ENCODE measurements around the gene ABLIM1. TPM values are rescaled to one million over a fixed set of nuclear protein-coding genes. Genes with fewer than 3 reads are reported as not detected.

Gene ABLIM1
- total RNA-seq, 1 donor from 2014 or later: 152 TPM

GRCh38 chr10:114393886-114394285 is 264.2 kb downstream of the ABLIM1 start:
- TF ChIP-seq CTCF (IDR thresholded peaks at IDR 0.05; ENCODE audit: insufficient read depth, low read length, severe bottlenecking): no peak
- no peak for FAIRE-seq

GRCh38 chr10:114393482-114393881 is 264.6 kb downstream of the ABLIM1 start:
- DNase-seq (ENCODE audit: low read depth): peak; percentile 69
- Histone ChIP-seq H3K4me3 (ENCODE audit: low read depth, low read length) (no peak overlapping the region), H3K36me3 (ENCODE audit: control insufficient read depth, insufficient read depth, low read length) (no peaks in the 10 kb centered on the region), H3K27me3 (ENCODE audit: control insufficient read depth, insufficient read depth, low read length) (no peaks in the 10 kb centered on the region)
- no peak for TF ChIP-seq CTCF (IDR thresholded peaks at IDR 0.05; ENCODE audit: insufficient read depth, low read length, severe bottlenecking)
- no peak for FAIRE-seq

More at GRCh38 chr10:114393886-114394285, 264.2 kb downstream of the ABLIM1 start:
- Histone ChIP-seq H3K36me3 (ENCODE audit: control insufficient read depth, insufficient read depth, low read length) (no peaks in the 10 kb centered on the region), H3K27me3 (ENCODE audit: control insufficient read depth, insufficient read depth, low read length) (no peaks in the 10 kb centered on the region), H3K4me3 (ENCODE audit: low read depth, low read length) (no peak overlapping the region)
- no peak for DNase-seq (ENCODE audit: low read depth)

- DNase-seq (ENCODE audit: low read depth): no peak
These were observed 265.8 kb downstream of the ABLIM1 start for GRCh38 chr10:114392112-114392835.

GRCh38 chr10:114391599-114391998 is 266.5 kb downstream of the ABLIM1 start:
- DNase-seq (ENCODE audit: low read depth) (no peak), FAIRE-seq (no peak)
- H3K27me3 ChIP-seq (ENCODE audit: control insufficient read depth, insufficient read depth, low read length): no peaks in the 10 kb centered on the region
- no peak for TF ChIP-seq CTCF (IDR thresholded peaks at IDR 0.05; ENCODE audit: insufficient read depth, low read length, severe bottlenecking)
- H3K4me3 ChIP-seq (ENCODE audit: low read depth, low read length): no peak overlapping the region
- no peaks in the 10 kb centered on the region for H3K36me3 ChIP-seq (ENCODE audit: control insufficient read depth, insufficient read depth, low read length)

More at GRCh38 chr10:114392112-114392835, 265.8 kb downstream of the ABLIM1 start:
- Histone ChIP-seq H3K4me3 (ENCODE audit: low read depth, low read length) (no peak overlapping the region), H3K27me3 (ENCODE audit: control insufficient read depth, insufficient read depth, low read length) (no peaks in the 10 kb centered on the region), H3K36me3 (ENCODE audit: control insufficient read depth, insufficient read depth, low read length) (no peaks in the 10 kb centered on the region)
- FAIRE-seq: no peak
- TF ChIP-seq CTCF (IDR thresholded peaks at IDR 0.05; ENCODE audit: insufficient read depth, low read length, severe bottlenecking): no peak

- Histone ChIP-seq H3K4me3 (ENCODE audit: low read depth, low read length) (no peak overlapping the region), H3K27me3 (ENCODE audit: control insufficient read depth, insufficient read depth, low read length) (no peaks in the 10 kb centered on the region), H3K36me3 (ENCODE audit: control insufficient read depth, insufficient read depth, low read length) (no peaks in the 10 kb centered on the region)
- peak; percentile 49 for DNase-seq (ENCODE audit: low read depth)
- TF ChIP-seq CTCF (IDR thresholded peaks at IDR 0.05; ENCODE audit: insufficient read depth, low read length, severe bottlenecking): no peak
- FAIRE-seq: no peak
These were observed 268.6 kb downstream of the ABLIM1 start for GRCh38 chr10:114389426-114389825.

GRCh38 chr10:114388275-114388674 is 269.8 kb downstream of the ABLIM1 start:
- peak; percentile 73 for DNase-seq (ENCODE audit: low read depth)

More at GRCh38 chr10:114388275-114388674, 269.8 kb downstream of the ABLIM1 start:
- Histone ChIP-seq H3K27me3 (ENCODE audit: control insufficient read depth, insufficient read depth, low read length) (no peaks in the 10 kb centered on the region), H3K36me3 (ENCODE audit: control insufficient read depth, insufficient read depth, low read length) (no peaks in the 10 kb centered on the region), H3K4me3 (ENCODE audit: low read depth, low read length) (no peak overlapping the region)
- TF ChIP-seq CTCF (IDR thresholded peaks at IDR 0.05; ENCODE audit: insufficient read depth, low read length, severe bottlenecking): no peak
- FAIRE-seq: no peak
